Right atrium auricular region (tissue), 2 donors: ENCODE data around the gene CPPED1. TPM values are rescaled to one million over a fixed set of nuclear protein-coding genes. Genes with fewer than 3 reads are reported as not detected.

Source experiments
- DNase-seq: peaks from one replicate; pipeline ENCODE4 v3.0.0-alpha.2; 2019; ENCODE audit warnings: low spot score
- H3K27ac ChIP-seq, 2 donors: fragments of 200-600 bp; sonication (generic); 1 replicate in 1 of 2; 2 replicates in 1 of 2; pipeline ENCODE4 v1.5.1; 2016 to 2019
- H3K27me3 ChIP-seq, 2 donors: fragments of 200-600 bp; sonication (generic); one replicate each; pipeline versions ENCODE4 v1.5.1 to v1.6.0; 2017 to 2019
- H3K36me3 ChIP-seq: fragments of 200-600 bp; sonication (generic); one replicate; pipeline ENCODE4 v1.5.1; 2016
- H3K4me1 ChIP-seq, 2 donors: fragments of 200-600 bp; sonication (generic); one replicate each; pipeline versions ENCODE4 v1.5.1 to v1.6.0; 2017 to 2019
- H3K4me3 ChIP-seq, 2 donors: fragments of 200-600 bp; sonication (generic); 1 replicate in 1 of 2; 2 replicates in 1 of 2; pipeline ENCODE4 v1.5.1; 2017 to 2019; ENCODE audit warnings: mild to moderate bottlenecking in 1 of 2, moderate library complexity in 1 of 2
- H3K9me3 ChIP-seq, 2 donors: fragments of 200-600 bp; sonication (generic); one replicate each; pipeline ENCODE4 v1.5.1; 2019
- CTCF ChIP-seq, 2 donors: fragments of 200-600 bp; sonication (generic); IDR thresholded peaks; one replicate each; pipeline ENCODE4 v1.5.1; 2019; ENCODE audit warnings: antibody characterized with exemption in 2 of 2
- total RNA-seq, 2 donors: library from RNA; depleted of rRNA; stranded (reverse); fragments of >200 nt; gene quantifications; one replicate each; pipeline ENCODE4 v1.1.0, GENCODE V29; 2016

CPPED1 gene
- total RNA-seq, 2 donors from 2014 or later = 5.9 to 6.4 TPM

GRCh38 chr16:12781777-12782176, 21.9 kb downstream of the CPPED1 start:
- Histone ChIP-seq H3K27ac (no peak overlapping the region), H3K27me3 (no peaks in the 10 kb centered on the region), H3K36me3 (peaks cover 16% of the 10 kb centered on the region), H3K4me1 (no peaks in the 10 kb centered on the region), H3K4me3 (no peak overlapping the region), H3K9me3 (peaks cover 0 to 7% of the 10 kb centered on the region in 2 donors)
- no peak for TF ChIP-seq CTCF (IDR thresholded peaks at IDR 0.05)
- no peak for DNase-seq

- Histone ChIP-seq H3K4me1 (no peaks in the 10 kb centered on the region), H3K27me3 (no peaks in the 10 kb centered on the region), H3K9me3 (peaks cover 0 to 7% of the 10 kb centered on the region in 2 donors), H3K4me3 (no peak overlapping the region), H3K36me3 (peaks cover 16% of the 10 kb centered on the region), H3K27ac (no peak overlapping the region)
- no peak for TF ChIP-seq CTCF (IDR thresholded peaks at IDR 0.05)
- no peak for DNase-seq
Observed at GRCh38 chr16:12780467-12780866, 23.2 kb downstream of the CPPED1 start.

- no peaks in the 10 kb centered on the region for H3K4me1 ChIP-seq
- H3K27me3 ChIP-seq = no peaks in the 10 kb centered on the region
- no peaks in the 10 kb centered on the region for H3K9me3 ChIP-seq
- no peak for DNase-seq
- TF ChIP-seq CTCF (IDR thresholded peaks at IDR 0.05) = no peak
- H3K36me3 ChIP-seq = peaks cover 16% of the 10 kb centered on the region
- no peak overlapping the region for H3K4me3 ChIP-seq
- H3K27ac ChIP-seq = no peak overlapping the region
Observed at GRCh38 chr16:12778726-12779125, 25.0 kb downstream of the CPPED1 start.

GRCh38 chr16:12775656-12776236, 27.9 kb downstream of the CPPED1 start:
- H3K36me3 ChIP-seq = peaks cover 16% of the 10 kb centered on the region
- no peak overlapping the region for H3K4me3 ChIP-seq
- DNase-seq = no peak
- no peaks in the 10 kb centered on the region for H3K4me1 ChIP-seq
- no peak overlapping the region for H3K27ac ChIP-seq
- H3K9me3 ChIP-seq = no peaks in the 10 kb centered on the region
- TF ChIP-seq CTCF (IDR thresholded peaks at IDR 0.05) = no peak
- no peaks in the 10 kb centered on the region for H3K27me3 ChIP-seq

GRCh38 chr16:12773221-12773620, 30.5 kb downstream of the CPPED1 start:
- DNase-seq = no peak
- Histone ChIP-seq H3K27me3 (no peaks in the 10 kb centered on the region), H3K36me3 (no peaks in the 10 kb centered on the region), H3K4me3 (no peak overlapping the region), H3K4me1 (no peaks in the 10 kb centered on the region), H3K9me3 (no peaks in the 10 kb centered on the region), H3K27ac (no peak overlapping the region)
- TF ChIP-seq CTCF (IDR thresholded peaks at IDR 0.05) = no peak

- H3K36me3 ChIP-seq = no peaks in the 10 kb centered on the region
- no peaks in the 10 kb centered on the region for H3K4me1 ChIP-seq
- no peak overlapping the region for H3K27ac ChIP-seq
- no peak for TF ChIP-seq CTCF (IDR thresholded peaks at IDR 0.05)
- no peaks in the 10 kb centered on the region for H3K9me3 ChIP-seq
- H3K4me3 ChIP-seq = no peak overlapping the region
- H3K27me3 ChIP-seq = no peaks in the 10 kb centered on the region
- no peak for DNase-seq
Observed at GRCh38 chr16:12771341-12771798, 32.3 kb downstream of the CPPED1 start.
